Lower lobe of right lung (tissue), 2 donors: ENCODE data around the gene NFATC3. TPM values are rescaled to one million over a fixed set of nuclear protein-coding genes. Genes with fewer than 3 reads are reported as not detected.
"Not testable (repeated sequence)": the region's sequence is repeated elsewhere in the genome, so short reads cannot be mapped to it uniquely, and the experiment has no call there.

Experiments used
- ATAC-seq, 2 donors: fragments of 200-7000 bp; cut with Tn5 transposase; one replicate each; pipeline ENCODE4 v1.9.1; 2020 to 2022; ENCODE audit warnings: mild to moderate bottlenecking in 2 of 2, moderate library complexity in 2 of 2
- DNase-seq: peaks from one replicate; pipeline ENCODE4 v3.0.0-alpha.2; 2020
- H3K27ac ChIP-seq: fragments of 200-600 bp; one replicate; pipeline ENCODE4 v1.8.0; 2022
- H3K27me3 ChIP-seq: fragments of 200-600 bp; one replicate; pipeline ENCODE4 v1.8.0; 2022; ENCODE audit warnings: low read depth
- H3K36me3 ChIP-seq: fragments of 200-600 bp; one replicate; pipeline ENCODE4 v1.8.0; 2022; ENCODE audit warnings: mild to moderate bottlenecking
- H3K4me1 ChIP-seq: fragments of 200-600 bp; one replicate; pipeline ENCODE4 v1.8.0; 2022
- H3K4me3 ChIP-seq: fragments of 200-600 bp; one replicate; pipeline ENCODE4 v1.8.0; 2022; ENCODE audit warnings: mild to moderate bottlenecking
- H3K9me3 ChIP-seq: fragments of 200-600 bp; one replicate; pipeline ENCODE4 v1.8.0; 2022
- CTCF ChIP-seq: fragments of 200-600 bp; IDR thresholded peaks from one replicate; pipeline ENCODE4 v1.8.0; 2022; ENCODE audit warnings: antibody characterized with exemption, mild to moderate bottlenecking
- intact Hi-C: fragments of 100-400 bp; cut with DNase I; formaldehyde crosslinking; loops from one replicate; pipeline ENCODE4 v1.11.0; 2022
- total RNA-seq: library from RNA; stranded (reverse); fragmentation: NEBNext Ultra II Directional; extraction: Animal tissue kit (Norgen Biotek cat#: 25700); gene quantifications from one replicate; pipeline ENCODE4 v1.2.1, GENCODE V29; 2021
- donor health status: DM: no; HTN: yes; CAD: no; lungs with severe emphysema.

NFATC3 gene
- total RNA-seq, 1 donor from 2014 or later: 61.6 TPM

GRCh38 chr16:68155425-68155824 is 70.3 kb downstream of the NFATC3 start:
- TF ChIP-seq CTCF: no peak
- H3K9me3 ChIP-seq: no peaks in the 10 kb centered on the region
- H3K27me3 ChIP-seq: no peaks in the 10 kb centered on the region
- intact Hi-C loops: no loop called here
- peaks cover 36% of the 10 kb centered on the region for H3K36me3 ChIP-seq
- DNase-seq (no peak), ATAC-seq (no peak)
- H3K4me3 ChIP-seq: no peak overlapping the region
- no peak overlapping the region for H3K27ac ChIP-seq
- H3K4me1 ChIP-seq: no peaks in the 10 kb centered on the region

- DNase-seq (no peak), ATAC-seq (peak; percentile 24 to 58)
- Histone ChIP-seq H3K27me3 (no peaks in the 10 kb centered on the region), H3K9me3 (no peaks in the 10 kb centered on the region), H3K4me3 (no peak overlapping the region), H3K27ac (no peak overlapping the region), H3K4me1 (peaks cover 6% of the 10 kb centered on the region), H3K36me3 (peaks cover 58% of the 10 kb centered on the region)
- TF ChIP-seq CTCF: no peak
- intact Hi-C loops: no loop called here
Observed at GRCh38 chr16:68162413-68162812, 77.2 kb downstream of the NFATC3 start.

GRCh38 chr16:68163275-68163674 is 78.1 kb downstream of the NFATC3 start:
- H3K36me3 ChIP-seq: peaks cover 58% of the 10 kb centered on the region
- H3K4me3 ChIP-seq, DNase-seq, H3K9me3 ChIP-seq, ATAC-seq, H3K4me1 ChIP-seq, H3K27me3 ChIP-seq, H3K27ac ChIP-seq, intact Hi-C loops: not testable (repeated sequence)

- H3K27ac ChIP-seq: no peak overlapping the region
- no peak overlapping the region for H3K4me3 ChIP-seq
- peaks cover 7% of the 10 kb centered on the region for H3K4me1 ChIP-seq
- ATAC-seq (peak in 1 of 2 donors; percentile 12), DNase-seq (no peak)
- no peaks in the 10 kb centered on the region for H3K27me3 ChIP-seq
- intact Hi-C loops: no loop called here
- no peak for TF ChIP-seq CTCF
- H3K36me3 ChIP-seq: peaks cover 58% of the 10 kb centered on the region
- no peaks in the 10 kb centered on the region for H3K9me3 ChIP-seq
Observed at GRCh38 chr16:68166264-68166663, 81.1 kb downstream of the NFATC3 start.

GRCh38 chr16:68179196-68179795 is 94.1 kb downstream of the NFATC3 start:
- peaks cover 91% of the 10 kb centered on the region for H3K36me3 ChIP-seq
- DNase-seq: no peak

More at GRCh38 chr16:68179196-68179795, 94.1 kb downstream of the NFATC3 start:
- intact Hi-C loops: no loop called here
- Histone ChIP-seq H3K27me3 (no peaks in the 10 kb centered on the region), H3K4me3 (no peak overlapping the region), H3K9me3 (no peaks in the 10 kb centered on the region), H3K4me1 (no peaks in the 10 kb centered on the region), H3K27ac (no peak overlapping the region)
- no peak for TF ChIP-seq CTCF
- no peak for ATAC-seq
